DLD1 (cell line): Measurements from ENCODE around the gene GC.
"Not testable (repeated sequence)": the region's sequence is repeated elsewhere in the genome, so short reads cannot be mapped to it uniquely, and the experiment has no call there.

Experiments used
- in situ Hi-C: cut with HindIII; loops from 2 replicates; pipeline ENCODE4 v1.10.0; 2017; ENCODE audit warnings: low sequenced_read_pairs

Gene GC

GRCh38 chr4:71783972-71784371, at the start of gene GC:
TSS of gene GC (minus strand) at chr4:71784079. CDS start at chr4:71784018, 61 bp downstream.
- in situ Hi-C loops, result no loop called here

- in situ Hi-C loops, result no loop called here
Measured at GRCh38 chr4:71833232-71833900, 49.5 kb upstream of the GC start.

GRCh38 chr4:71832049-71832448, 48.2 kb upstream of the GC start:
- in situ Hi-C loops, result no loop called here

- in situ Hi-C loops, result no loop called here
Measured at GRCh38 chr4:71830497-71831190, 46.8 kb upstream of the GC start.

GRCh38 chr4:71828470-71828869, 44.6 kb upstream of the GC start:
- in situ Hi-C loops, result no loop called here

GRCh38 chr4:71827826-71828225, 43.9 kb upstream of the GC start:
- in situ Hi-C loops, result no loop called here

- in situ Hi-C loops, result no loop called here
Measured at GRCh38 chr4:71816676-71817303, 32.9 kb upstream of the GC start.

GRCh38 chr4:71814433-71814832, 30.6 kb upstream of the GC start:
- in situ Hi-C loops, result no loop called here

- in situ Hi-C loops, result not testable (repeated sequence)
Measured at GRCh38 chr4:71809805-71810204, 25.9 kb upstream of the GC start.

GRCh38 chr4:71807469-71807868, 23.6 kb upstream of the GC start:
- in situ Hi-C loops, result no loop called here

- in situ Hi-C loops, result not testable (repeated sequence)
Measured at GRCh38 chr4:71805230-71805629, 21.4 kb upstream of the GC start.

GRCh38 chr4:71804017-71804697, 20.3 kb upstream of the GC start:
- in situ Hi-C loops, result not testable (repeated sequence)

- in situ Hi-C loops, result no loop called here
Measured at GRCh38 chr4:71785959-71786358, 2.1 kb upstream of the GC start.

- in situ Hi-C loops, result no loop called here
Measured at GRCh38 chr4:71784569-71785197, 804 bp upstream of the GC start.

- in situ Hi-C loops, result no loop called here
Measured at GRCh38 chr4:71777891-71778290, 6.0 kb downstream of the GC start.

GRCh38 chr4:71775449-71775848, 8.4 kb downstream of the GC start:
- in situ Hi-C loops, result no loop called here

- in situ Hi-C loops, result no loop called here
Measured at GRCh38 chr4:71774136-71774535, 9.7 kb downstream of the GC start.

- in situ Hi-C loops, result no loop called here
Measured at GRCh38 chr4:71773004-71773403, 10.9 kb downstream of the GC start.

GRCh38 chr4:71772592-71772991, 11.3 kb downstream of the GC start:
- in situ Hi-C loops, result no loop called here

GRCh38 chr4:71771613-71772012, 12.3 kb downstream of the GC start:
- in situ Hi-C loops, result no loop called here

- in situ Hi-C loops, result no loop called here
Measured at GRCh38 chr4:71769434-71769833, 14.4 kb downstream of the GC start.
